Motor neuron (in vitro differentiated cells): ENCODE results near the gene FSTL4. TPM values are rescaled to one million over a fixed set of nuclear protein-coding genes. Genes with fewer than 3 reads are reported as not detected.
"Not testable (repeated sequence)": the region's sequence is repeated elsewhere in the genome, so short reads cannot be mapped to it uniquely, and the experiment has no call there.

ENCODE experiments used
- ATAC-seq, 8 experiments: fragments of 200-7000 bp; cut with Tn5 transposase; replicated peaks in 6 of 8; 2 replicates each; pipeline ENCODE4 v1.8.0; 2021; ENCODE audit warnings: mild to moderate bottlenecking in 8 of 8, moderate library complexity in 8 of 8
- H3K27ac ChIP-seq, 2 donors: fragments of 250-450 bp; sonication (Bioruptor Pico); 2 replicates each; pipeline ENCODE4 v1.9.0; 2021; ENCODE audit warnings: antibody characterized with exemption in 2 of 2, mild to moderate bottlenecking in 2 of 2, moderate library complexity in 1 of 2
- H3K4me1 ChIP-seq, 2 donors: fragments of 250-450 bp; sonication (Bioruptor Pico); replicated peaks in 1 of 2; 2 replicates each; pipeline ENCODE4 v1.6.1; 2021; ENCODE audit warnings: antibody characterized with exemption in 2 of 2, mild to moderate bottlenecking in 2 of 2, moderate library complexity in 1 of 2
- H3K4me3 ChIP-seq, 5 donors: fragments of 250-450 bp; sonication (Bioruptor Pico); 2 replicates each; pipeline ENCODE4 v1.9.0; 2021; ENCODE audit warnings: antibody characterized with exemption in 5 of 5, mild to moderate bottlenecking in 5 of 5, moderate library complexity in 4 of 5
- WGBS, 10 experiments: fragments of 450-650 bp; shearing (Covaris generic); methylation state at CpG; one replicate each; pipeline ENCODE4 v1.0.0; 2022; 5-methylcytosine and 5-hydroxymethylcytosine counted together
- in situ Hi-C, 9 experiments: fragments of 400-800 bp; cut with MboI; loops; one replicate each; pipeline ENCODE4 v1.15.0; 2021; ENCODE audit warnings: low sequenced_read_pairs in 9 of 9, low pct_unique_long_range_greater_than_20kb in 2 of 9; ENCODE audit not compliant: unreplicated experiment in 9 of 9
- total RNA-seq, 8 experiments: library from RNA; unstranded; fragments of 300-600 nt; gene quantifications; 2 replicates each; pipeline versions ENCODE4 v1.2.3 to v1.2.4, GENCODE V29; 2022

The FSTL4 gene
- total RNA-seq, 8 experiments from 2014 or later: 0.13 to 5.5 (median 1.9) TPM

GRCh38 chr5:133394477-133394817, 217.9 kb downstream of the FSTL4 start:
- in situ Hi-C loops: not testable (repeated sequence)

GRCh38 chr5:133393776-133394476, 218.4 kb downstream of the FSTL4 start:
- H3K4me3 ChIP-seq: no peak overlapping the region
- no peak overlapping the region for H3K27ac ChIP-seq
- ATAC-seq: no peak
- in situ Hi-C loops: no loop called here
- peaks cover 26% of the 10 kb centered on the region in 2 donors for H3K4me1 ChIP-seq
- 49 to 100% (median 89%) methylated on average over 1 to 12 of the region's 17 CpGs; no CpG with 5 or more reads in 6 of the 10 experiments for WGBS, 10 experiments

More at GRCh38 chr5:133394477-133394817, 217.9 kb downstream of the FSTL4 start:
- not testable (repeated sequence) for H3K27ac ChIP-seq, H3K4me3 ChIP-seq, ATAC-seq
- peaks cover 26% of the 10 kb centered on the region in 2 donors for H3K4me1 ChIP-seq
- 96 to 100% (median 100%) methylated on average over 1 to 21 of the region's 22 CpGs; no CpG with 5 or more reads in 7 of the 10 experiments for WGBS, 10 experiments

- in situ Hi-C loops: no loop called here
- no peak overlapping the region for H3K4me3 ChIP-seq
- no peak for ATAC-seq
- H3K27ac ChIP-seq: no peak overlapping the region
- peaks cover 19% of the 10 kb centered on the region in 2 donors for H3K4me1 ChIP-seq
- 0 to 83% (median 64%) methylated on average over 1 to 3 of the region's 4 CpGs; no CpG with 5 or more reads in 3 of the 10 experiments for WGBS, 10 experiments
Observed at GRCh38 chr5:133392448-133392847, 219.9 kb downstream of the FSTL4 start.

- ATAC-seq: no peak
- WGBS, 10 experiments: 0 to 84% (median 38%) methylated on average over 1 to 5 of the region's 9 CpGs; no CpG with 5 or more reads in 4 of the 10 experiments
- in situ Hi-C loops: no loop called here
- H3K4me3 ChIP-seq: no peak overlapping the region
- peaks cover 10 to 11% of the 10 kb centered on the region in 2 donors for H3K4me1 ChIP-seq
- no peak overlapping the region for H3K27ac ChIP-seq
Observed at GRCh38 chr5:133391354-133392136, 220.8 kb downstream of the FSTL4 start.

GRCh38 chr5:133390416-133391353, 221.7 kb downstream of the FSTL4 start:
- Histone ChIP-seq H3K4me1 (peaks cover 7 to 10% of the 10 kb centered on the region in 2 donors), H3K27ac (no peak overlapping the region), H3K4me3 (no peak overlapping the region)
- WGBS, 10 experiments: 33 to 83% (median 66%) methylated on average over 1 to 4 of the region's 10 CpGs
- ATAC-seq: peak in 4 of 8 experiments; percentile 35 to 61 (median 45)
- in situ Hi-C loops: no loop called here

GRCh38 chr5:133389066-133389590, 223.2 kb downstream of the FSTL4 start:
- WGBS, 10 experiments: 0 to 82% (median 48%) methylated on average over 1 to 4 of the region's 4 CpGs

GRCh38 chr5:133387621-133388020, 224.7 kb downstream of the FSTL4 start:
- in situ Hi-C loops: no loop called here
- Histone ChIP-seq H3K4me1 (peaks cover 18 to 20% of the 10 kb centered on the region in 2 donors), H3K27ac (no peak overlapping the region), H3K4me3 (no peak overlapping the region)
- no peak for ATAC-seq
- 60 to 100% (median 85%) methylated on average over 1 to 8 of the region's 9 CpGs; no CpG with 5 or more reads in 4 of the 10 experiments for WGBS, 10 experiments

More at GRCh38 chr5:133389066-133389590, 223.2 kb downstream of the FSTL4 start:
- no peak overlapping the region for H3K27ac ChIP-seq
- H3K4me1 ChIP-seq: peaks cover 9 to 10% of the 10 kb centered on the region in 2 donors
- no peak overlapping the region for H3K4me3 ChIP-seq
- no peak for ATAC-seq
- in situ Hi-C loops: no loop called here

GRCh38 chr5:133387091-133387490, 225.2 kb downstream of the FSTL4 start:
- in situ Hi-C loops: no loop called here
- no peak for ATAC-seq

GRCh38 chr5:133386662-133387061, 225.7 kb downstream of the FSTL4 start:
- Histone ChIP-seq H3K4me3 (no peak overlapping the region), H3K4me1 (peaks cover 18 to 20% of the 10 kb centered on the region in 2 donors), H3K27ac (no peak overlapping the region)
- WGBS, 10 experiments: 0 to 90% (median 70%) methylated on average over 1 to 9 of the region's 10 CpGs; no CpG with 5 or more reads in 1 of the 10 experiments
- in situ Hi-C loops: no loop called here
- ATAC-seq: no peak

More at GRCh38 chr5:133387091-133387490, 225.2 kb downstream of the FSTL4 start:
- H3K4me1 ChIP-seq: peaks cover 18 to 20% of the 10 kb centered on the region in 2 donors
- no peak overlapping the region for H3K4me3 ChIP-seq
- no peak overlapping the region for H3K27ac ChIP-seq
- WGBS, 10 experiments: 50 to 81% (median 68%) methylated on average over 2 to 4 of the region's 4 CpGs; no CpG with 5 or more reads in 4 of the 10 experiments

GRCh38 chr5:133385346-133385745, 227.0 kb downstream of the FSTL4 start:
- in situ Hi-C loops: no loop called here
- no peak overlapping the region for H3K4me3 ChIP-seq
- H3K4me1 ChIP-seq: peaks cover 11 to 12% of the 10 kb centered on the region in 2 donors
- no peak overlapping the region for H3K27ac ChIP-seq
- ATAC-seq: no peak
- 60 to 100% (median 87%) methylated on average over 1 to 4 of the region's 5 CpGs; no CpG with 5 or more reads in 3 of the 10 experiments for WGBS, 10 experiments

GRCh38 chr5:133384903-133385302, 227.4 kb downstream of the FSTL4 start:
- no peak overlapping the region for H3K4me3 ChIP-seq
- no peak overlapping the region for H3K27ac ChIP-seq
- in situ Hi-C loops: no loop called here
- ATAC-seq: no peak
- WGBS, 10 experiments: 90 to 100% (median 95%) methylated on average over 2 to 7 of the region's 9 CpGs; no CpG with 5 or more reads in 5 of the 10 experiments
- peaks cover 10 to 11% of the 10 kb centered on the region in 2 donors for H3K4me1 ChIP-seq
